HG02938 (cell line): ENCODE results near the gene CRISP3.

Experiments used
- ATAC-seq: cut with Tn5 transposase; IDR thresholded peaks from one replicate; pipeline ENCODE4 v1.9.1; 2021; ENCODE audit warnings: mild to moderate bottlenecking, moderate library complexity; ENCODE audit not compliant: unreplicated experiment

The CRISP3 gene

GRCh38 chr6:49692534-49692933, 51.7 kb downstream of the CRISP3 start:
- no peak for ATAC-seq
